ENCODE results near the gene EBP.
A peak's percentile ranks its signal among the peaks of the same experiment; 100 is the strongest.
"Not testable (repeated sequence)": the region's sequence is repeated elsewhere in the genome, so short reads cannot be mapped to it uniquely, and the experiment has no call there.

EBP gene

DNA sequence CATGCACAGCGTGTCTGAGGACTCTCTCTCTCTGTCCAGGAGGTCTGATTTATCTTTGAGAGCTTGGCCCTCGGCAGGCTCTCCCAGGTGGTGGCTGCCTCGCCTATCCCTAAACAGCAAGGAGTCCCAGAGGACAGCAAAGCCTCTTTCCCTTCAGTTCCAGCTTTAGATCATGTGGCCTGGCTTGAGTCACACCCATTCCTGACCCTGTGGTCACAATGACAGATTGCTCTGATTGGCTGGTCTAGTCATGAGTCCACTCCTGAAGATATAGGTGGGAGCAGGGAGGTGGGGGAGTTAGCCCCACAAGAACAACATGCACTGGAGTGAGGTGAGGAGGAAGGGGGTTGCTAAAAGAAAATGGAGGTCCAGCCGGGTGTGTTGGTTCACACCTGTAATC lies 24.9 kb upstream of the EBP start:
- DNase-seq = no peak

DNA sequence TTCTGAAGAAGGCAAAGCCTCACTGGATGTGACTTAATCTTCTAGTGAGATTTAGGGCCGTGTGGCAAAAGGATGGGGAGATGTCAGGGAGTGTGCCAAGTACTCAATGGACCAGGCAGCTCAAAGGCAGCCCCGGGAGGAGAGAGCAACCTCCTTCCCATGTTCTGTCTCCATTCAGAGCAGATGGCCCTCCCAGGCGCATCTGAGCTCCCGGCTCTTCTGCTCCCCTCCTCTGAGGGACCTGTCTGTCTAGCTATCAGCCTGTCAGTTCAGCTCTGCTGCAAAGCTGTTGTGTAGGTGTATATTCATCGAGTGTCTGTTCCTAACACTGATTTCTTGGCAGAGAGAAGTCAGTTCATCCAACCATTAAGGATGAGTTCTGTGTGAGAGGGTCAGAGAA lies 23.7 kb upstream of the EBP start:
- DNase-seq = no peak

DNA sequence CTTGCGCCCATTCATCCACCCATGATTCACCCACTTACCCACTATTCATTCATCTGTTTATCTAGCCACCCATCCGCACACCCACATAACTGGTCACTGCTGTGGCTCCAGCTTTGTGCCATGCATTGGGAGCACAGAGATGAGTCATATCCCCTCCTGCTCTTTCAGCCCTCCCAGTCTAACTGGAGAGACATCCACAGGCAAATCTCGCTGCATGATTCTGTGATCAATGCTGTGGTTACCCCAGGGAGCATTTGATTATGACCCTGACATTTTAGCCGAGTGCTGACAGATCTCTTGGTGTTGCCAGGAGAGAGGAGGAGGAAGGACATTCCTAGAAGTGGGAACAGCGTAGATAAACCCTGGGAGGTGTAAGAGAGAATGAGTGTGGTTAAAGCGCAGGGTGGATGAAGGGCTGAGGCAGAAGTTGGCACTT lies 23.2 kb upstream of the EBP start:
- DNase-seq = no peak

DNA sequence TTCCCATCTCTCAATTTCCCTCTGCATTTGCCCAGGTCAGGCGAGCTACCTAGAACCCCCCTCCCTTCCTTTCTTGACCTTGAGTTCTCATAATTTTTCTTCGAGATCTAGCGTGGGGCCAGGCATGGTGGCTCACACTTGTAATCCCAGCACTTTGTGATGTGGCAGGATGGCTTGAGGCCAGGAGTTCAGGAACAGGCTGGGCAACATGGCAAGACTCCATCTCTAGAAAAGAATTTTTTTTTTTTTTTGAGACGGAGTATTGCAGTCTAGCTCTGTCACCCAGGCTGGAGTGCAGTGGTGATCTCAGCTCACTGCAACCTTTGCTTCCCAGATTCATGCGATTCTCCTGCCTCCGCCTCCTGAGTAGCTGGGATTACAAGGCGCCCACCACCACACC lies 17.3 kb upstream of the EBP start:
- no peak for DNase-seq

DNA sequence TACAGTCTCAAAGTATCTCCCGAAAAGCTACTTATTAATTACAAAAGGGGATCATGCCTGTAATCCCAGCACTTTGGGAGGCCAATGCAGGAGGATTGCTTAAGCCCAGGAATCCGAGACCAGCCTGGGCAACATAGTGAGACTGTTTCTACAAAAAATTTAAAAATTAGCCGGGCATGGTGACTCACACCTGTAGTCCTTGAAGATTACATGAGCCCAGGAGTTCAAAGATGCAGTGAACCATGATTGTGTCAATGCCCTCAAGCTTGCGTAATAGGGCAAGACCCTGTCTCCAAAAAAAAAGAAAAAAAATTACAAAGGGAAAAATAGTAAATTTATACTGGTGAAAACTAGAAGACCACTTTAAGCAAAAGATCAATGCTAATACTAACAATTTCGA lies 16.1 kb upstream of the EBP start:
- no peak for DNase-seq

DNA sequence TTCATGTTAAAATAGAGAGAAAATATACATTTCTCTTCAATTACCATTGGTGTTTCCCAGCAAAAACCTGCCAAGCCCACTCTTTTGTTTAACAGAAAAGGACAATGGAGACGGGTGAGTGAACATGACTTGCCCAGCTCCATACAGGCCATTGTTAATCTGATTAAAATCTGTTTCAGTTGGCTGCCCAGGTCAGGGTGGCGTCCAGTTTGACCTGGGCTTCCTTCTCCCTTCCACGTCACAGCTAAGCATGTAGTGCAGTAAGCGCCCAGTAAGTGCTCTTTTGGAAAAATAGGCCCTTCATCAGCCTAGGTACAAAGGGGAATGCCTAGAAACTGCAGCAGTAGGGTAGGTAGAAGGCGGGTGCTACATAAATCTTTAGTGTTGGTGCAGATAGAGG lies 14.4 kb upstream of the EBP start:
- no peak for DNase-seq

DNA sequence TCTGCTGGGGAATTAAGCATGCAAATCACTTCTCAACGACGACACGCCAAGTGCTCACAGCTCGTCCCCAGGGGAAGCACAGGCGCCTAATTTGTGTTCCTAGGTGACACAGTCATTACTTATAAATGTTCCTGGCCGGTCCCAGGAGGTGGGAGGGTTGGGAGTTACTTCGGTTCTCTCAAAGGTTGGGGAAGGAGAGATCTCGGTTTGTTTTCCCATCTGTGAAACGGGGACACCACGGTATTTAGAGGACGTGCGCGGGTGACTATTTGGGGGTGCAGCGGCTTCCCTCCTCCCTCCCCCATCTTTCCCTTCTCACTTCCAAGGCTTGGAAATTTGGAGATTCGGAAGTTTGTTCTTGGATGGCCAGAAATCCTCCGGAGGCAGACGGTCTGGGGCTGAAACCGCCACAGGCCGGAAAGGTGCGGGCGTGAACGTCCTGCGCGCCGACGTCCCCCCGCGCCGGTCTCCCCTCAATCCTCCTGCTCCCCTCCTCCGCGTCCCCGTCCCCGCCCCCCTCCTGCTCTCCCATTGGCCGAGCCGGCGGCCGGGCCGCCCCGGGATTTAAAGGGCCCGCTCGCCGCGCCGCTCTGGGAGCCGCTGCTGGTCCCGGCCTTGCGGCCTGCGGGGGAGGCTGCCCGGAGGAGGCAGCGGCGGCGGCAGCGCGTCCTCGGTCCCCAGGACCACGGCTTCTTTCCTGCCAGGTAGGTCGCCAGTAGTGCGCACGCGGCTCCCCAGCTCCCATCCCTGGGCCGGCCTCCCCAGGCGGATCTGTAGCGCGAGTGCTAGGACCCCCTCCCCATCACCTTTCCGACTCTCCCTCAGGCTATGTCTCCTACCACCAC lies 13.0 kb upstream of the EBP start, which contains the start of gene PORCN:
TSS of gene PORCN (plus strand) at position 593 of the 845 bp plus-strand sequence. CDS start 829 bp downstream, outside the sequence.
- DNase-seq = peak; percentile 88

DNA sequence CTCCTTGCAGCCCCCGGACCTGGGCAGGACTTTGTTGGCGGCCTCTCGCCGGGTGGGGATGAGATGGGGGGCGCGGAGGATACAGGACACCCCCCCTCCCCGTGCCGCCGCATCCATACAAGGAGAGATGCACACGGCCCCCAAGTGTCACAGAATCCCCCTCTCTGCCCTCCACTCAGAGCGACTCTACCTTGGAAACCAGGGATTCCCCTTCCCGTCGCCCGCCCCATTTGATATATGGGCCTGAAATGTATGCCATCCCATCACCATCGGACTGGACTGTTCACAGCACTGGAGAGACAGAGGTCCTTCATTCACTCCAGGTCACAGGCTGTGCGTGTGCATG lies 12.4 kb upstream of the EBP start:
- no peak for DNase-seq

DNA sequence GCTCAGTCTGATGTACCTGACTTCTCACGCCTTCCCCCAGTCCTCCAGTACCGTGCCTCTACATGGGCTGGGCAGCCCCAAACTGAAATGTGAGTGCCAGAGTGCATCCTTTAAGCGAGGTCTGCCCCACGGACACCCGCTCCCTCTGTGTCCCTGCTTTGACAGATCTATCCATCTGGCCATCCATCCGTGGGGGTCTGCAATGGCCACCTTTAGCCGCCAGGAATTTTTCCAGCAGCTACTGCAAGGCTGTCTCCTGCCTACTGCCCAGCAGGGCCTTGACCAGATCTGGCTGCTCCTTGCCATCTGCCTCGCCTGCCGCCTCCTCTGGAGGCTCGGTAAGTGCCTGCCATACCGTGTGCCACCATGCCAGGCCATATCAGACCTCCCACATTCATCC lies 12.0 kb upstream of the EBP start:
- DNase-seq = no peak

DNA sequence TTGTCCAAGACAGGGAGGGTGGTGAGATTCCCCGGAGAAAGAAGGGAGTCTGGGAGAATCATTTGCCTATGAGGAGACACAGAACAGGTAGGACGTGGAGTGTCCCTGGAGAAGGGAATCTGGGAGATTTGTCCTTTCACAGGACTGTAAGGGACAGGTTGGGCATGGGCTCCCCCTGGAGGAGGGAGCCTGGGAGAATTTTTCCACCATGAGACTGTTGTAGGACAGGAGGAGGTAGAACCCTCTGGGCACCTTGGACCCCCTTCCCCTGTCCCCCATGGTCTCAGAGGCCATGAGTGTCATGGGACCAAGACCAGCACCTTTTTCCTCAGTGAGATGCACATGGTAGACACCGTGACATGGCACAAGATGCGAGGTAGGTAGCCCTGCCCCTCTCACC lies 10.0 kb upstream of the EBP start:
- DNase-seq = no peak

DNA sequence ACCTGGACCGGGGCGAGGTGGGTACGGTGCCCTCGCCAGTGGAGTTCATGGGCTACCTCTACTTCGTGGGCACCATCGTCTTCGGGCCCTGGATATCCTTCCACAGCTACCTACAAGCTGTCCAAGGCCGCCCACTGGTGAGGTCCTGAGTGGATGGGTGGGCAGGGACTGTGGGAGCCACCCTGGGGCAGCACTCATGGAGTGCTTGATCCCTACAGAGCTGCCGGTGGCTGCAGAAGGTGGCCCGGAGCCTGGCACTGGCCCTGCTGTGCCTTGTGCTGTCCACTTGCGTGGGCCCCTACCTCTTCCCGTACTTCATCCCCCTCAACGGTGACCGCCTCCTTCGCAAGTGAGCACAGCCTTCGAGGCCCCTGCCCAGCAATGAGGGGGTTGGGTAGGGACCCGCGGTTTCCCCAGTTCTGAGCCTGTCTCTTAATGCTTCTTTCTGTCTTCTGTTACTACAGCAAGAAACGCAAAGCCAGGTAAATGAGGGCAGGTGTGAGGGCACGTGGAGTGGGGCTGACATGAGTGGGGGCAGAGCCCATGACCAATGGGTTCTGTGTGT lies 9.2 kb upstream of the EBP start:
- DNase-seq = no peak

DNA sequence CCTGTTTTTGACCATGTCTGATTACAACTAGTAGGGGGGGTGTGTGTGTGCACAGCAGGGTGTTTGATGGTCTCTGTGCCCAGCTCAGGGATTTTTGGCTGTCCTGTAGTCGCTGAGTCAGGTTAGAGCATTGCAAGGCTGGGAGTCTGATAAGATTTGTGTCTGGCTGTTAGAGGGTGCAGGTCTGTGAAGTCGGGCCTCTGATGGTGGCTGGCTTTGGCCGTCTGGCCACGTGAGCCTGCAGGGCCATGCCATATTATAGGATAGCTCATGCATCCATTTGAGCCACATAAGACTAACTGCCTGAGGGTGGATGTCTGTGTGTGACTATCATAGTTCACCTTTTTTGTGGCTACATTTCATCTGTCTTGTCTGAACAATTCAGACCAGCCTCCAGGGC lies 7.9 kb upstream of the EBP start:
- no peak for DNase-seq

DNA sequence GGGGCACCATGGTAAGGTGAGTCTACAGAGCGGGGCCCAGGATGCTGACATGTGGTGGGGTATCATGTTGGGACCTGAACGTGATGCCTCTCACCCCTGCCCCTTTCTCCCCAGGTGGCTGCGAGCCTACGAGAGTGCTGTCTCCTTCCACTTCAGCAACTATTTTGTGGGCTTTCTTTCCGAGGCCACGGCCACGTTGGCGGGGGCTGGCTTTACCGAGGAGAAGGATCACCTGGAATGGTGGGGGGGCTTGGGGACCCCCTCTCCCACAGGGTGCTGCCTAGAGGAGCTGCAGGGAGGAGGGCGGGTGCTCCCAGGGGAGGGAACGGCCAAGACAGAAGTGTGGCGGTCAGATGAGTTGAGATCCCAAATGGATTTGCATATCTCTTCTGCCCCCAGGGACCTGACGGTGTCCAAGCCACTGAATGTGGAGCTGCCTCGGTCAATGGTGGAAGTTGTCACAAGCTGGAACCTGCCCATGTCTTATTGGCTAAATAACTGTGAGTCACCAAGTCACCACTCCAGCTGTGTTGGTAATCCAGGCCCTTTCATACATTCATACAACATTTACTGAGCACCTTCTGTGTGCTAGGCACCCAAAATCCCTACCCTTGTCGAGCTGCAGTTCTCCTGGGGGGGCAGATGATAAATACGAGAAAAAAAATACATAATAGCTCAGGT lies 7.3 kb upstream of the EBP start:
- no peak for DNase-seq

DNA sequence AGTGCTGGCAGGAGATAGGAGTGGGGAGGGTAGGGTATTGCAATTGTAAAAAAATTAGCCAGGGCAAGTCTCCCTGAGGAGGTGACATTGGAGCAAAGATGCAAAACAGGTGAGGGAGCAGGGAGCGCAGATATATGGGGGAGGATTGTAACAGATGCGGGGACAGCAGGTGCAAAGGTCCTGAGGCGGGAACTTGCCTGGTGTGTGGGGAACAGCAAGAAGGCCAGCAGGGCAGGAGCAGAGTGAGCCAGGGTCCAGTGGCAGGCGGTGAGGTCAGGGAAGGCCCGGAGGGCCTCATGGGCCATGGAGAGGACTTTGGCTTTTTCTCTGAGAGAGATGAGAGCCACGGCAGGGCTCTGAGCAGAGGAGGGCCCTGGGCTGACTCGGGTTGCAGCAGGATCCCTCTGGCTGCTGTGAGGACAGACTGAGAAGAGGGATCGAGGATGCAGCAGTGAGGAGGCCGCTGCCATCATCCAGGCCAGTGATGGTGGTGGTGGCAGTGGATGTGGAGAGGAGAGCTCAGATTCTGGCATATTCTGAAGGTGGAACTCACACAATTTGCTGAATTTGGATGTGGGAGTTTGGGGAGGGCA lies 6.6 kb upstream of the EBP start:
- DNase-seq = no peak

DNA sequence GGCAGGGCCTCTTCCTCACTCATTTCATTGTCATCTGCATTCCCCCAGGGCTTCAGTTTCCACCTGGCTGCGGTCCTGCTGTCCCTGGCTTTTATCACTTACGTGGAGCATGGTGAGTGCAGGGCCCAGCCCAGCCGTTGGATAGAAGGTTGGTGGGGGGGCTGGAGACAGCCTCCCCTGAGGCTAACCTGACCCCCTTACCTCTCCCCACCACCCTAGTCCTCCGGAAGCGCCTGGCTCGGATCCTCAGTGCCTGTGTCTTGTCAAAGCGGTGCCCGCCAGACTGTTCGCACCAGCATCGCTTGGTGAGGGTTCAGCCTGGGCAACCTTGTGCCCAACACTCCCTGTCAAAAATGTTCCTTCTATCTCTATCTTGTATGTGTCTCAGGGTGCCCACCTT lies 5.8 kb upstream of the EBP start:
- DNase-seq = no peak

DNA sequence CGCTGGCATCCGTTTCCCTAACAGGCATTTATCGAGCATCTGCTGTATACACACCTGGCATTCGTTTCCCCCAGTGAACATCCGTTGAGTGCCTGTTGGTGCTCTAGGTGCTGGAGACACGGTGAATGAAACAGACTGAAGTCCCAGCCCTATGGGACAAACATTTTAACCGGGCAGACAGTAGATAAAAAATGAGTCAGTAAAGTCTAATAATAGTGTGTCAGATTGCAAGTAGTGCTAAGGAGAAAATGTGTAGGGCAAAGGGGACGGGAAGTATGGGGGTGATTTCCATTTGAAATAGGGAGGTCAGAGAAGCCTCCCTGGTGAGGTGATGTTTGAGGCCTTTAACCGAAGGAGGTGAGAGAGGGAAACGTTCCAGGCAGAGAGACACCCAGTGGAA lies 5.3 kb upstream of the EBP start:
- DNase-seq = no peak

DNA sequence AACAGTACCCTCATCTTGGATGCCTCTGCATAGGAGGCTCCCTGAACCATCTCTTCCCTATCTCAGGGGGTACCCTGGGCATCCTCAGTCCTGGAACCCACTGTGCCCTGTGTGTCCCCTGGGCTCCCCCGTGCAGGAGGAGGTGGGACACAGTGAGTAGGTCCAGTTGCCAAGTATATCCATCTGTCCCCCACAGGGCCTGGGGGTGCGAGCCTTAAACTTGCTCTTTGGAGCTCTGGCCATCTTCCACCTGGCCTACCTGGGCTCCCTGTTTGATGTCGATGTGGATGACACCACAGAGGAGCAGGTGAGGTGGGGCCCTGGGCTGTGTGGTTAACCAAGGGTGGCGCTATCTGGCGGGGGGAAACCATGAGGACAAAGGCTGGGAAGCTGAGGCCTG lies 4.6 kb upstream of the EBP start:
- no peak for DNase-seq

DNA sequence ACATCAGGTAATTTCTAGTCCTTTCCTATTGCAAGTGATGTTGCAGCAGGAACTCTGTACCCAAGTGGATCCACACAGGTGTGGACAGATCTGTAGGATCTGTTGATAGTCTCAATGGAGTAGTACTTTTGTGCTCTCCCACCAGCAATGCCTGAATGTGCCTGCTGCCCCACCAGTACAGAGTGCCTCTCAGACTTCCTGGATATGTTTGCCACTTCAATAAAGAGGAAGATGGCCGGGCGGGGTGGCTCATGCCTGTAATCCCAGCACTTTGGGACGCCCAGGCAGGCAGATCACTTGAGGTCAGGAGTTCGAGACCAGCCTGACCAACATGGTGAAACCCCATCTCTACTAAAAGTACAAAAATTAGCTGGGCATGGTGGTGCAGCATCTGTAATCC lies 2.1 kb upstream of the EBP start:
- DNase-seq = not testable (repeated sequence)

DNA sequence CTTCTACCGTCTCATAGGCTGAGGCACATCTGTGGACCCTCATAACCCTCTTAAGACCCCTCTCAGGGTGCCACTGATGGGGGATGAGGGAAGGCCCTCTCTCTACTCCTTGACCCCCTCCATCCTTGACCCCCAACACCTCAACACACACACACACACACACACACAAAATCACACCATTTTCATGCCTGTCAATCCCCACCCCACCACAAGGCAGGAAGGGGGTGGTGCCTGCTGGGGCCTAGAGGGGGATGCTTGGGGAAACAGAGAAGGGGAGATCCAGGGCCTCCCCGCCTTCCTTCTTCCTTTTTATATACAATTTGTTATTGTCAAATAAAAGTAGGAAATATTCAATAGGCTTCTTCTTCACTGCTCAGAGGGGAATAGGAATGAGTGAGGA lies 1.2 kb upstream of the EBP start:
- DNase-seq = no peak

DNA sequence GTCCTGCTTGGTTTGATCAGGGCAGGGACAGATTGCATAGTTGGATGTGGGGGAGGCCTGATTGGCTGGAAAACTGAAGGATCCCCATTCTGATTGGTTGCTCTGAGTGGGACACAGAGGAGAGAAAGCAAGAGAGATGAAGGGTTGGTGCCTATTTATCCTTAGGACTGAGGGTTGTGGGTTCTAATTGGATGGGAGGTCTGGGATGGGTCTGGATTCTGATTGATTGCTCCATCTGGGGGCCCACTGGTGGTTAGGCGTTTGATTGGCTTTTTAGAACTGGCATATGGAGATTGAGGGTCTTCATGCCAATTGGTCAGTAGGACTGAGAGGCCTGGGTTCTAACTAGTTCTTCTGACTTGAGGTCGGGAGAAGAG lies 644 bp upstream of the EBP start:
- DNase-seq = no peak

DNA sequence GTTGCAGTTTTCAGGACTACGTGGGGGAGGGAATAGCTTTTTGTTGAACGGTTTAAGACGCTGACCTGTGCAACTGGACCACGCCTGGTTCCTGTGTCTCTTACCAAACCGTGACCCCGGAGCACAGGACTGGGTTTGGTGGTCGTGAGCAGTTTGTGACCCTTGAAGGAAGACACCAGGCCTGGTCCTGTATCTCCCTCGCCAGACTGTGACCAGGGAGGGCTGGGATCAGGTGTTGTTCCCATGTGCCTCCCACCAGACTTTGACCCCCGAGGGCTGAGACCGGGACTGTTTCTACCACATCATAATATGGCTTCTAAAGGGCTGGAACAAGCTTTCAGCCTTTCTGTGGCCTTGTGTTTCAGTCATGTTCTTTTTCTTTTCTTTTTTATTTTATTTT lies 683 bp downstream of the EBP start:
- no peak for DNase-seq

DNA sequence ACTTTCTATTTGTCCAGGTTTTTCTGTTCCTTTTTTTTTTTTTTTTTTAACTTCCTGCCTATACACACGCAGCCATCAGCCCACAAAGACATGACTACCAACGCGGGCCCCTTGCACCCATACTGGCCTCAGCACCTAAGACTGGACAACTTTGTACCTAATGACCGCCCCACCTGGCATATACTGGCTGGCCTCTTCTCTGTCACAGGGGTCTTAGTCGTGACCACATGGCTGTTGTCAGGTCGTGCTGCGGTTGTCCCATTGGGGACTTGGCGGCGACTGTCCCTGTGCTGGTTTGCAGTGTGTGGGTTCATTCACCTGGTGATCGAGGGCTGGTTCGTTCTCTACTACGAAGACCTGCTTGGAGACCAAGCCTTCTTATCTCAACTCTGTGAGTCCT lies 2.1 kb downstream of the EBP start:
- DNase-seq = no peak

DNA sequence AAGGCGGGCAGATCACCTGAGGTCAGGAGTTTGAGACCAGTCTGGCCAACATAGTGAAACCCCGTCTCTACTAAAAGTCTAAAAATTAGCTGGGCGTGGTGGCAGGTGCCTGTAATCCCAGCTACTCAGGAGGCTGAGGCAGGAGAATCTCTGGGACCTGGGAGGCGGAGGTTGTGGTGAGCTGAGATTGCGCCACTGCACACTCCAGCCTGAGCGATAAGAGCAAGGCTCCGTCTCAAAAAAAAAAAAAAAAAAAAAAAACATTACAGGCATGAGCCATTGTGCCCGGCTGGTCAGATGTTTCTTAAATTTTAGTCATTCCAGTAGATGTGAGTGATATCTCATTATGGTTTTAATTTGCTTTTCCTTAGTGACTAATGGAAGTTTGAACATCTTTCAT lies 4.2 kb downstream of the EBP start:
- DNase-seq = not testable (repeated sequence)

DNA sequence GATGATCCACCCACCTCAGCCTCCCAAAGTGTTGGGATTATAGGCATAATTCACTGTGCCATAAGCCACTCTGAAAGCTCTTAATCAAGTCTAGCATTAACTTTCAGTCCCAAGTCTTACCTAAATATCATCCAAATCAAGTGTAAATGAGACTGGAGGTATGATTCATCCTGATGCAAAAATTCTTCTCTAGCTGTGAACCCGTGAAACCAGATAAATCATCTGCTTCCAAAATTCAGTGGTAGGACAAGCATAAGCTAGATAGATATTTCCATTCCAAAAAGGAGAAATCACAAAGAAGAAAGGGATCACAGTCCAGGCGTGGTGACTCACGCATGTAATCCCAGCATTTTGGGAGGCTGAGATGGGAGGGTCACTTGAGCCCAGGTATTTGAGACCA lies 9.1 kb downstream of the EBP start:
- no peak for DNase-seq
